HepG2 (cell line): ENCODE data around the gene MZF1. TPM values are rescaled to one million over a fixed set of nuclear protein-coding genes. Genes with fewer than 3 reads are reported as not detected.

Experiments
- ARNT ChIP-seq: fragments of 450-650 bp; IDR thresholded peaks from 2 replicates; pipeline ENCODE4 v1.6.1; 2017
- CHD2 ChIP-seq: IDR thresholded peaks from 2 replicates; pipeline ENCODE4 v1.6.1; 2011; ENCODE audit warnings: low read depth, low read length, improper control_type of control experiment
- CREB1 ChIP-seq, 2 experiments: fragments of 450-650 bp in 1 of 2; IDR thresholded peaks; 2 replicates each; pipeline ENCODE4 v1.6.1; 2016 to 2017; ENCODE audit warnings: control low read depth in 1 of 2, mild to moderate bottlenecking in 1 of 2, missing compliant biosample characterization in 1 of 2, missing genetic modification characterization in 1 of 2
- GZF1 ChIP-seq: sonication (generic); formaldehyde crosslinking; IDR thresholded peaks from 2 replicates; pipeline ENCODE4 v1.5.1; 2020; ENCODE audit warnings: mild to moderate bottlenecking, missing genetic modification reagents
- MEF2D ChIP-seq: sonication (generic); formaldehyde crosslinking; IDR thresholded peaks from 2 replicates; pipeline ENCODE4 v1.5.1; 2020; ENCODE audit warnings: mild to moderate bottlenecking, missing genetic modification reagents
- MIXL1 ChIP-seq: IDR thresholded peaks from 2 replicates; pipeline ENCODE4 v1.6.1; 2016
- MTA1 ChIP-seq: sonication (generic); formaldehyde crosslinking; IDR thresholded peaks from 2 replicates; pipeline ENCODE4 v1.4.0; 2020; ENCODE audit warnings: missing genetic modification reagents, mild to moderate bottlenecking, borderline replicate concordance
- NCOR1 ChIP-seq: fragments of 200-600 bp; sonication (generic); IDR thresholded peaks from 2 replicates; pipeline ENCODE4 v1.7.0; 2017; ENCODE audit warnings: antibody characterized with exemption, low read length, borderline replicate concordance
- NFATC3 ChIP-seq: sonication (generic); formaldehyde crosslinking; IDR thresholded peaks from 2 replicates; pipeline ENCODE4 v1.5.1; 2020; ENCODE audit warnings: mild to moderate bottlenecking, missing genetic modification reagents
- NPAS2 ChIP-seq: sonication (generic); formaldehyde crosslinking; IDR thresholded peaks from 2 replicates; pipeline ENCODE4 v1.8.0; 2022; ENCODE audit warnings: mild to moderate bottlenecking, missing genetic modification reagents, borderline replicate concordance
- PAF1 ChIP-seq: IDR thresholded peaks from 2 replicates; pipeline ENCODE4 v1.6.1; 2016; ENCODE audit warnings: missing genetic modification reagents, missing compliant biosample characterization
- POLR2G ChIP-seq: fragments of 200-400 bp; formaldehyde crosslinking; IDR thresholded peaks from 2 replicates; pipeline ENCODE4 v1.6.1; 2018; ENCODE audit warnings: mild to moderate bottlenecking, low read depth, low read length, moderate library complexity
- TRAFD1 ChIP-seq: sonication (generic); formaldehyde crosslinking; IDR thresholded peaks from 2 replicates; pipeline ENCODE4 v1.5.1; 2020; ENCODE audit warnings: missing genetic modification reagents, mild to moderate bottlenecking, borderline replicate concordance
- YY1 ChIP-seq: IDR thresholded peaks from 2 replicates; pipeline ENCODE4 v1.6.1; 2011; ENCODE audit warnings: low read length, low read depth, moderate library complexity, mild to moderate bottlenecking; ENCODE audit not compliant: insufficient read depth, insufficient replicate concordance
- ZBTB21 ChIP-seq: sonication (generic); formaldehyde crosslinking; IDR thresholded peaks from 2 replicates; pipeline ENCODE4 v1.4.0; 2020; ENCODE audit warnings: missing genetic modification reagents
- ZBTB25 ChIP-seq: IDR thresholded peaks from 2 replicates; pipeline ENCODE4 v1.6.1; 2018; ENCODE audit warnings: missing genetic modification reagents
- ZNF10 ChIP-seq: sonication (generic); formaldehyde crosslinking; IDR thresholded peaks from 2 replicates; pipeline ENCODE4 v1.4.0; 2020; ENCODE audit warnings: mild to moderate bottlenecking, low read depth, missing genetic modification reagents, borderline replicate concordance
- ZNF232 ChIP-seq: sonication (generic); formaldehyde crosslinking; IDR thresholded peaks from 2 replicates; pipeline ENCODE4 v1.4.0; 2020; ENCODE audit warnings: missing genetic modification reagents, borderline replicate concordance
- ZNF235 ChIP-seq: sonication (generic); formaldehyde crosslinking; IDR thresholded peaks from 2 replicates; pipeline ENCODE4 v1.8.1; 2023; ENCODE audit warnings: mild to moderate bottlenecking, missing genetic modification reagents, borderline replicate concordance
- ZNF354B ChIP-seq: sonication (generic); formaldehyde crosslinking; IDR thresholded peaks from 2 replicates; pipeline ENCODE4 v1.8.0; 2022; ENCODE audit warnings: mild to moderate bottlenecking, missing genetic modification reagents
- ZNF468 ChIP-seq: sonication (generic); formaldehyde crosslinking; IDR thresholded peaks from 2 replicates; pipeline ENCODE4 v1.8.0; 2022; ENCODE audit warnings: mild to moderate bottlenecking, moderate library complexity, missing genetic modification reagents
- ZNF503 ChIP-seq: sonication (generic); formaldehyde crosslinking; IDR thresholded peaks from 2 replicates; pipeline ENCODE4 v1.4.0; 2020; ENCODE audit warnings: missing genetic modification reagents
- ZNF777 ChIP-seq: sonication (generic); formaldehyde crosslinking; IDR thresholded peaks from 2 replicates; pipeline ENCODE4 v1.4.0; 2020; ENCODE audit warnings: missing genetic modification reagents
- ZSCAN5A ChIP-seq: sonication (generic); formaldehyde crosslinking; IDR thresholded peaks from 2 replicates; pipeline ENCODE4 v1.8.0; 2022; ENCODE audit warnings: mild to moderate bottlenecking, missing genetic modification reagents, borderline replicate concordance
- polyA plus RNA-seq, 8 experiments: library from polyadenylated mRNA; depleted of rRNA in 3 of 8; stranded (reverse) in 7 of 8; unstranded in 1 of 8; fragments of >200 nt; fragmentation: Illumina TruSeq in 4 of 8; extraction: Trizol in 4 of 8; gene quantifications; 2 replicates each; pipeline versions ENCODE4 v1.2.1 to v1.2.3, GENCODE V29; 2011 to 2016; ENCODE audit warnings: low read depth in 4 of 8, missing spikeins in 1 of 8, mixed read lengths in 1 of 8; ENCODE audit not compliant: insufficient read depth in 1 of 8
- total RNA-seq, 5 experiments: library from RNA; depleted of rRNA; stranded (reverse); fragments of >200 nt; fragmentation: Illumina TruSeq; extraction: Trizol; gene quantifications; 2 replicates each; pipeline ENCODE4 v1.2.3, GENCODE V29; 2016; ENCODE audit warnings: low read depth in 1 of 5

Gene MZF1
- total and polyA plus RNA-seq, 2 of the 13 experiments (the other 11 are each of a cell fraction or from before 2014, with no cell fraction given), result 3.1 to 8.1 TPM

DNA sequence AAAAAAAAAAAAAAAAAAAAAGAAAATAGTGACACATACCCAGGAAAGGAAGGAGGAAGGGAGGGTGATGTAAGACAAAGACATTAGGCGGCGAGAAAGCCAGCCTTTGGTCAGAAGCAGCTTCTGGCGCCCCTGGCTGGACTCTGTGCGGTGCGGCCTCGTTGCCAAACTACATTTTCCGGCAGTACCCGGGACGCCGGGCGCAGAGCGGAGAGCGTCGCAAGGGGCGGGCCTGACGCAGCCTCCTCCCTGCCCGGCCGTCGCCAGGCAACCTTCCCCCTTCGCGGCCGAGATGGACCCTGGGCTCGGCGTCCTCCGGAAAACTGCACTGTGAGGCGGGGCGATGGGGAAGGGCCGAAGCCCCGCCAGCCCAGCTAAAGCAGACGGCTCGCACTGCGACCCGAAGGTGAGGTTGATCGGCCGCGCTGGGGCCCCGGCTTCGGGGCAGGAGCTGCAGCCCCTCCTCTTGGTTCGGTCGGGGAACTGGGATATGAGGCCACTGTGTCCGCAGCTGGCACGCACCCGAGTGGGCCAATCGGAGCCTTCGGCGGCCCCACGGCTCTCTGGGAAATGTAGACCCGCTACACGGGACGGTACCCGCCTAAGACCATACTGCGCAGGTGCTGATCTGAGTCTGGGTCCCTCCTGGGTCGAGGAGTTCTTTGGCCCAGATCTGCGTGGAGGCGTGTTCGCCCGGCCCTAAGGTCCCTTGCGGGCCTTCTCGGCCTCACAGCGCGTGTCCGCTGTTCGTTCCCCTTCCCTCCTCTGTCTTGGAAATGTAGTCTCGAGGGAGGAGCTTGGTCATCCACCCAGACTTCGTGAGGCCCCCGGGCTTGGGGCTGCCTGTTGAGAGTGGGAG, 2.3 kb upstream of the MZF1 start (continued):
- TF ChIP-seq ZNF235 (peak; percentile 15; the same call in 1 of the 2 replicates), NPAS2 (CRISPR knock-in tag) (no peak), GZF1 (CRISPR knock-in tag) (no peak), MTA1 (CRISPR knock-in tag) (no peak), CREB1 (IDR thresholded peaks at IDR 0.05) (peak; percentile 93), CREB1 (CRISPR knock-in tag; IDR thresholded peaks at IDR 0.05) (peak; percentile 92), ZNF232 (CRISPR knock-in tag) (peak; percentile 7; the same call in 1 of the 2 replicates), ARNT (no peak), ZNF10 (CRISPR knock-in tag) (0 out of 2 replicates have a peak, but pooled peaks have one; percentile 43), MEF2D (CRISPR knock-in tag) (peak; percentile 64; the same call in 1 of the 2 replicates), ZBTB21 (CRISPR knock-in tag) (no peak), TRAFD1 (CRISPR knock-in tag) (no peak), MIXL1 (CRISPR knock-in tag) (no peak), ZNF354B (CRISPR knock-in tag) (no peak), POLR2G (peak; percentile 91), ZSCAN5A (no peak; the same call in 1 of the 2 replicates), YY1 (peak; percentile 55), PAF1 (CRISPR knock-in tag) (no peak), NFATC3 (peak; percentile 19; the same call in 1 of the 2 replicates), ZBTB25 (CRISPR knock-in tag) (peak; percentile 75; the same call in 1 of the 2 replicates), ZNF777 (CRISPR knock-in tag) (peak; percentile 62), ZNF503 (CRISPR knock-in tag) (no peak; the same call in 1 of the 2 replicates), CHD2 (0 out of 2 replicates have a peak, but pooled peaks have one; percentile 22), ZNF468 (CRISPR knock-in tag) (no peak), NCOR1 (no peak)
